GM06990 (cell line): Measurements from ENCODE around the gene ECM1.

Experiments
- DNase-seq: peaks from one replicate; pipeline ENCODE4 v3.0.0-alpha.2; 2011; ENCODE audit not compliant: insufficient read length; ENCODE audit errors: extremely low read depth
- H3K27me3 ChIP-seq: replicated peaks from 2 replicates; pipeline ENCODE4 v1.6.0; 2011; ENCODE audit warnings: low read length; ENCODE audit not compliant: control insufficient read depth, insufficient read depth
- H3K36me3 ChIP-seq: 2 replicates; pipeline ENCODE4 v1.5.1; 2011; ENCODE audit warnings: low read length; ENCODE audit not compliant: control insufficient read depth, insufficient read depth
- H3K4me3 ChIP-seq: replicated peaks from 2 replicates; pipeline ENCODE4 v1.5.1; 2011; ENCODE audit warnings: low read depth, mild to moderate bottlenecking, control low read depth, low read length
- CTCF ChIP-seq: IDR thresholded peaks from 2 replicates; pipeline ENCODE4 v1.5.1; 2011; ENCODE audit warnings: low read length, control low read depth, mild to moderate bottlenecking, inconsistent platforms; ENCODE audit not compliant: insufficient read depth, poor library complexity, severe bottlenecking

Gene ECM1

GRCh38 chr1:150473659-150474058 is 34.2 kb upstream of the ECM1 start:
- Histone ChIP-seq H3K27me3 (no peaks in the 10 kb centered on the region), H3K4me3 (no peak overlapping the region), H3K36me3 (peaks cover 18% of the 10 kb centered on the region)
- DNase-seq, result no peak
- TF ChIP-seq CTCF, result no peak

GRCh38 chr1:150474869-150475268 is 33.0 kb upstream of the ECM1 start:
- DNase-seq, result no peak
- H3K27me3 ChIP-seq, result no peaks in the 10 kb centered on the region
- peaks cover 18% of the 10 kb centered on the region for H3K36me3 ChIP-seq
- H3K4me3 ChIP-seq, result no peak overlapping the region
- no peak for TF ChIP-seq CTCF

DNA sequence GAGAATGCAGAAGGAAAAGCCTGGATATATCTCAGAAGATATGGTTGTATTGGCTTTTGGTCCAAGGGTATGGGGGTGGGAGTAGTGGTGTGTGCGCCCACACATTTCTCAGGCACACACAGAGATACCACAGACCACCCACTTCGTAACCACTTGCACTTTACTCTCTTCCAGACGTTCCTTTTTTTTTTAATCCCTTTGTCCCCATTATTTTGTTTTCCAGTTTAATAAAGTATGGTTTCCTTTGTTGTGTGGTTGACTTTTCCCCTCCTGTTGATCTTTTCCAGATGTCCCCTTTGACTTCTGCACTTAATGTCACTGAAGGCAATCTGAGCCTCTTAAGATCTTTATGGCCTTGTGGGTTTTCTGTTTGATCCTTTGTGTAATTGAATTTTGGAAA is 31.2 kb upstream of the ECM1 start:
- TF ChIP-seq CTCF, result no peak
- Histone ChIP-seq H3K27me3 (no peaks in the 10 kb centered on the region), H3K36me3 (peaks cover 8% of the 10 kb centered on the region), H3K4me3 (no peak overlapping the region)
- no peak for DNase-seq

DNA sequence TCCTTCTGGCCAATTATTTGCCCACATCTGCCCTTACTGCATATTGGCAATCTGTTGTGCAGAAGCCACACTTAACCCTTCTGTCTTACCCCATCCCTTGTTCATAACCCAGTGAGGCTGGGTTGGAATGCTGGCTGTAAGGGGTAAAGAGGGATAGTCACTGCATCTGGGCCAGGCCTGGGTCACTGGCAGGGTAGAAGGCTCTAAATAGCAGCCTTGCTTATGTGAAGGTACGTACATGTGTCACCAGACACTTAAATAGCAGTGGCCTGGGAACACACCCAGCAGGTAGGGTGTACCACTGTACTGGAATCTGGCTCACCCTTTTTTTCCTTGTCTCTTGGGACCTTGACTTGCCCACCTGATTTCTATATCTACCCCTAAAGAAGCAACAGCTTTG is 30.6 kb upstream of the ECM1 start:
- DNase-seq, result no peak
- H3K36me3 ChIP-seq, result peaks cover 4% of the 10 kb centered on the region
- TF ChIP-seq CTCF, result no peak
- no peaks in the 10 kb centered on the region for H3K27me3 ChIP-seq
- no peak overlapping the region for H3K4me3 ChIP-seq

GRCh38 chr1:150477733-150478132 is 30.2 kb upstream of the ECM1 start:
- no peak for TF ChIP-seq CTCF
- DNase-seq, result no peak
- H3K36me3 ChIP-seq, result no peaks in the 10 kb centered on the region
- no peak overlapping the region for H3K4me3 ChIP-seq
- H3K27me3 ChIP-seq, result no peaks in the 10 kb centered on the region

DNA sequence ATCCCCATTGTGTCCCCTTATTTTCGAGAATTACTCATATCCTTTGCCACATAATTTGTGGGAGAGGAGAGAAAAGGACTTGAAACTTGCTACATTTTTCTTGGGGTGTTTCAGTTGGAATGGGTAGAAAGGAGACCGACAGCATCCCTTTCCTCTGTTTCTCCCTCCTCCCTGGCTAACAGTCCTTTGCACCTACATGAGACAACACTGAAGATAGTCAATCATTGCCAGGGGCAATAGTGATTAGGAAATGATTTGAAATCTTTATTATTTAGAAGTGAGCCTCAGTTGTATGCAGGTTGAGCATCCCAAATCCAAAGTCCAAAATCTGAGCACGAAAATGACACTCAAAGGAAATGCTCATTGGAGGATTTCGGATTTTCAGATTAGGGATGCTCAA is 28.5 kb upstream of the ECM1 start:
- Histone ChIP-seq H3K4me3 (no peak overlapping the region), H3K36me3 (no peaks in the 10 kb centered on the region)
- TF ChIP-seq CTCF, result no peak

More for the DNA sequence above, 28.5 kb upstream of the ECM1 start:
- no peak for DNase-seq
- H3K27me3 ChIP-seq, result no peaks in the 10 kb centered on the region
